Erythroblast (primary cell): ENCODE results near the gene PSMD5.

Experiments used
- DNase-seq, 2 experiments: peaks; one replicate each; lab custom pipeline; 2025; lab: John Stamatoyannopoulos, UW
- GATA1 ChIP-seq: IDR thresholded peaks from 2 replicates; pipeline ENCODE4 v1.6.1; 2011; ENCODE audit warnings: low read depth, mild to moderate bottlenecking, control low read depth, low read length, moderate library complexity
- POLR2A ChIP-seq: IDR thresholded peaks from 2 replicates; pipeline ENCODE4 v1.6.1; 2011; ENCODE audit warnings: mild to moderate bottlenecking, low read length

PSMD5 gene

DNA sequence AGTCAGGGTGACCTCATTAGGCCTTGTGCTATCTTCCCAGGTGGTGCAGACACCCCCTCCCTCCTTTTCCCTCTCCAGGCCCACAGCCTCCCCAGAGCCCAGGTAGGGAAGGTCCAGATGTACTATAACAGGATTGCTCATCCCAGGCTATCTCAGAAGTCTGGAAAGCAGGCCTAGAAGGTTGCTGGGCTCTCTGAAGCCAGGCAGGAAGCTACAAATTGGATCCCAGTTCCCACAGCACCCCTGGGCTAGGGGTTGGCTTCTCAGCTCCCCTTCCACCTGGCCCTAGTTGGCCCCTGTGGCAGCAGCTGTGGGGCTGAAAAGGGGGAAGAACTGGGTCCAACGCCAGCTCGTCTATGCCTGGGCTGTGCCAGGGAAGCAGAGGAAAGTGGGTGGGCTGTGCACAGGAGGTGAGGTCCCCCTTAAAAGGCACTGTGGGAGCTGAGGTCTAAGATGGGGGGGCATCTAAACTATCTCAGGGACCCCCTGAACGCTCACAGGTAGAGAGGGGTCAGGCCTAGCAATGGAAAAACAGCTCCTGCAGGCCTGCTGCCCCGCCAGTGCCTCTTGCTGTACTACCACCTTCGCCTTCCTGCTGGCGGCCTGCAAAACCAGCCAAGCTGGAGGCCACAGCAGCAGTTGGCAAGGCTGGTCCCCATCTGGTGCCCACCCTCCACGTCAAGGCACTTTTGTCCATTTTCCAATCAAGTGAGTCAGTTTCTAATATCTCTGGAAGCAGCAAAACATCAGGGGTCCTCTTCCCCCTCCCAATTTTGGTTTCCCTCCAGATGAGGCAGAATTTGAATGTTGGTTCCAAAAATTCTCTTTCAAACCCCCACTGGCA, 13.3 kb upstream of the PSMD5 start:
- no peak for DNase-seq
- TF ChIP-seq GATA1 (no peak), POLR2A (no peak)

DNA sequence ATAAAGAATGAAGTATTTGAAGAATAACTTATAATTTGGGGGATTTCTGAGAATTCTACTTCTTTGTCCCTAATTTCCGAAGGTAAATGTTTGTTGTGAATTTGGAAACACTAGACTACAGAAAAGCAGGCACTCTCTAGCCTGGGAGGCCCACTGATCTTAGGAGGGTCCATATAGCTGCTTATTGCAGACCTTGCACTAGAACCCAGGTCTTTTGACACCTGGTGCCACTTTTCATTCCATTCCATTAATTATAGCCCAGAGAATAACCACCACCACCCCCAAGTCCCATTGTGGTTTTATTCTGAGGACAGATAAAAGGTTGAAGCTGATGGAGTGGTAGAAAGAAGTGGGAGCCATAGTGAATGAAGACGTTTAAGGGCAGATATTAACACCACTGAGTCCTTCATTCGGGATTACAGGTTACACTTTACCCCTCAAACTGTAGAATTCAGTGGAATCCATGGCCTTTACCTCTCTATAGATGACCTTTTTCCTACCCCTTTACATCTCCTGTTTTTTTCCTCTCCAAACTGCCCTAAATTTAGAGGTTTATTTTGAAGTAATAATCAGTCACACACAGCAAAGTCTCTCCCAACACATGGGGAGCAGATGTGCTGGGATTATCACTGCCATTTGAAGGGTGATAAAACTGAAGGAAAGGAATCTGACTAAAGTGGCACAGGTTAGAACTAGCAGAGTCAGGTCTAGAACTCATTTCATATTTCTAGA, 12.0 kb upstream of the PSMD5 start:
- DNase-seq, result no peak
- no peak for TF ChIP-seq POLR2A
- no peak for TF ChIP-seq GATA1

DNA sequence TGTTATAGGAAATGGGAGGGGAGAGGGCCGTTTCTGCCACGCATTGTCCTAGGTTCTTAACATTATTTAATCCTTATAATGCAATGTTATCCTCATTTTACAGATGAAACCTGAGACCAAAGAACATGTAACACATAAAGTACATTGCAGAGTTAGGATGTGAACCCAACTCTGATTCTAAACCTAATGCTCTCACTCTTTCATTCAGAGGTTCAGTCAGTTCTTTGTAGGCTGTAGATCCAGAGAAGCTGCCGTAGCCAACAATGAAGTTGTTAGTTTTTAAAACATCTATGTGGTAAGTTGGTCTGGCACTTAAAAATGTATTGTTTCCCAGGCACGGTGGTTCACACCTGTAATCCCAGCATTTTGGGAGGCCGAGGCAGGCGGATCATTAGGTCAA, 10.5 kb upstream of the PSMD5 start:
- DNase-seq, result no peak
- no peak for TF ChIP-seq GATA1
- no peak for TF ChIP-seq POLR2A

DNA sequence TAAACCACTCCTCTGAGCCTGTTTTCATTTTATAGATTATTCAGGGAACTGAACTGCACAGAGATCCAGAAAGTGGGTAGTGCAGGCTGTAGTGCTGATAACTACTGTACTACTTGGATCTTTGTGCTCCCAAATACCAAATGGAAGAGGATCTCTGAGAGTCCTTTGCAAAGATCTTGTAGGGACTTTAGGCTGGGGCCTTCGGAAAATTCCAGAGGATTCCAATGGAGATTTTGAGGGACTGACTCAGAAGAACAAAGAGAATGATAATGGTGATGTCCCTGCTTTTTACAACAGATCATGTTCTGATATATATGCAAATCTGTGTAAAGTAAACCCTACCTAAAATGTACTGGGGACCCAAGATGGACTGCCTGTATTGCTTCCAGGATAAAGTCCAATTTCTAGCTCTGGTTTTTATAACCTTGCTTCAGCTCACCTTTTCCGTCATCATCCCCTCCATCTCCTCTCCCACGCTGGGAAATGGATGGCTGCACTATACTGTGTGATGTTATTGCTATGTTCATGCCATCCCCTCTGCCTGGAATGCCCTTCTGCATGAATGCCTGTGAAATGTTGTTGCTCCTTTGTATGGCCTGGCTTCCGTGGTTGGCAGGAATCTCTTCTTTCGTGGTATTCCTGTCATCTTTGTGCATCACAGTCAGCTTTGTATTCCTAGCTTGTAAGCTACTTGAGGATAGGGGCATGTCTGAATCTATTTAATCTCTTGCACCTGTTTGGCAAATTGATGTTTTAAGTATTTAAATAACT, 9.7 kb upstream of the PSMD5 start:
- TF ChIP-seq GATA1 (no peak), POLR2A (no peak)
- no peak for DNase-seq

DNA sequence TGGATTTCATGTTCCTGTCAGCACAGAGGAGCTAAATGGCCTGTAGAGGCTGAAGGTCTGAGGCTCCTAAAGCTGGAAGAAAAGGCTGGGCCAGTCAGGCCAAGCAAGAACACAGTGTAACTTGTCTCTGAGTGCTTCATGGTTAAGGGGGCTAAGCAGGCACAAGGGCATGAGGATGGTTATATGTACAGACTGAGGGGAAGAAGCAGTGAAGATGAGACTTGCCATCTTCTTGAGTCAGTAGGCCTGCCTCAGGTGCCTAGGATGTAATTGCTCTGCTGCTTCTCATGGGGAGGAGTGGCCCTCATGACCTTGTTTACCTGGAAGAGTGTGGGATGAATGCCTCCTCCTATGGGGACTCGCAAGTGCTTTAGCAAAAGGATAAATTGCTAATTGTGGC, 8.7 kb upstream of the PSMD5 start:
- no peak for DNase-seq
- TF ChIP-seq POLR2A (no peak), GATA1 (no peak)

DNA sequence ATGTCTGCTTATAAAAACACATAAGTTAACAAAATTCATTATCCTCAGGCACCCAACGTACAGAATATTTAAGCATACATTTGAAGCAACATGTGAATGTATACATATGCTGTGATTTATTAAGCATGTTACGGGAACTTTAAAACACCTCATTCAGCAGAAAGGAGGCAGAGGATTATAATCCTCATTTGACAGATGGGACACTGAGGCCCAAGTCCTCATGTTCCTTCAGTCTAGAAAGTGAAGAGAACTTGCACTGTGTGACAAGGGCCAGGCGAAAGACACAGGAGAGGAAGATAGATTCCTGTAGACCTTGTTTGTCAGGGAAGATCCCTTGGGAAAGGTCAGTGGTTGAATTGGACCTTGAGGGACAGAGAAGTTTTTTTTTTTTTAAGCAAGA, 7.6 kb upstream of the PSMD5 start:
- DNase-seq, result no peak
- no peak for TF ChIP-seq GATA1
- TF ChIP-seq POLR2A, result no peak

DNA sequence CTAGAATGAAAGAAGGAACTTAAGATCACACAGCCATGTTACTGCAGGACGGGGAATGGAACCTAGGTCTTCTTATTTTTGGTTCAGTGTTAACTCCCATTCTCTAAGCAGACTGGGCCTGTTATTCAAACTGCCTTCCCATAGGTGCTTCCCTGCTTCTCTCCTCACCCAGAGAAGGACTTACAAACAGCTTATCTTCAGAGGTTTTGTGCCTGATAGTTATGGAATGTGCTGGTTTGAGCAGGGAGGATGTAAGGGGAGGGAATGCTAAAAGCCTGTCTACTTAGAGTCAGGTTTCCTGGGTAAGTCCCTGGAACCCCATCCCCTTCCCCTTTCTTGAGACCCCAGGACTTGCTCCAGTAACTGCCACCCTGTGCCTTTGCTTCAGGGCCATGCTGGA, 4.2 kb upstream of the PSMD5 start:
- TF ChIP-seq GATA1, result no peak
- no peak for TF ChIP-seq POLR2A
- no peak for DNase-seq

DNA sequence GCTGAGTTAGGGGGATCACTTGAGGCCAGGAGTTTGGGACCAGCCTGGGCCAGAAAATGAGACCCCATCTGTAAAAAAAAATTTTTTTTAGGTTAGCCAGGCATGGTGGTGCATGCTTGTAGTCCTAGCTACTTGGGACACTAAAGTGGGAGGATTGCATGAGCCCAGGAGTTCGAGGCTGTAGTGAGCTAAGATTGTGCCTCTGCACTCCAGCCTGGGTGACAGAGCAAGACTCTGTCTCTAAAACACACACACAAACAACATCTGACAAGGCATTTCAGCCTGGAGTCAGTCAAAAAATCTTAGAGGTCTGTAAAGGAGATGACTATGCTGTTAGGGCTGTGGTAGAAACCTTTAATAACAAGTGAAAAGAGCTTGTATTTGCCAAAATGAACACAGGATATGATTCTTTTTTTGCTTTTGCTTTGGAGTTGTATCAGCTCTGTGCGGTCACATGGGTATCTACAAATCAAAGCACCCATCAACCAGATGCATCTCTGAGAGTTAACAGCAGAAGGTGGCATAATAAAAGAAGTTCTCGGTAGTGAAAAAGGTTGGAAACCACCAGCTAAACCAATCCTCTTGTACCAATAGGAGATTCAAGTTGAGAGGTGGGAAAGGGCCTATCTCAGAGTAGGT, 3.6 kb upstream of the PSMD5 start:
- no peak for DNase-seq
- no peak for TF ChIP-seq GATA1
- TF ChIP-seq POLR2A, result no peak

DNA sequence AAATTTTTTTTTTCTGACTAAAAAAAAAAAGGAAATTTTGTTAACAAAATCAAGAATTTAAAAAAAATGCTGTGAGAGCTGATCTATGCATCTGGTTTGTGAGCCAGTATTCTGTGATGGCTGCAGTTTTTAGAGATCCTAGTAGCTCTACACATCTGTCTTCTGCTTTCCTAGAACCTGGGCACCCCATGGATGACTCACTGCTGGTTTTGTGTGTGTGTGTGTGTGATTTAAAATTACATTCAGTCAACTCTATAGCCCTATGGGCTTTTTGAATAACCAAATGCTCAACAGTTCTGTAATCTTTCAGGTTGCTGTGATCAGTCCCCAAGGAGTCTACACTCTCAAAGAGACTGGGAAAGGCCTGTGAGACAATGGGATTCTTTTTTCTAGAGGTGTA, 2.5 kb upstream of the PSMD5 start:
- no peak for TF ChIP-seq POLR2A
- no peak for TF ChIP-seq GATA1
- no peak for DNase-seq

DNA sequence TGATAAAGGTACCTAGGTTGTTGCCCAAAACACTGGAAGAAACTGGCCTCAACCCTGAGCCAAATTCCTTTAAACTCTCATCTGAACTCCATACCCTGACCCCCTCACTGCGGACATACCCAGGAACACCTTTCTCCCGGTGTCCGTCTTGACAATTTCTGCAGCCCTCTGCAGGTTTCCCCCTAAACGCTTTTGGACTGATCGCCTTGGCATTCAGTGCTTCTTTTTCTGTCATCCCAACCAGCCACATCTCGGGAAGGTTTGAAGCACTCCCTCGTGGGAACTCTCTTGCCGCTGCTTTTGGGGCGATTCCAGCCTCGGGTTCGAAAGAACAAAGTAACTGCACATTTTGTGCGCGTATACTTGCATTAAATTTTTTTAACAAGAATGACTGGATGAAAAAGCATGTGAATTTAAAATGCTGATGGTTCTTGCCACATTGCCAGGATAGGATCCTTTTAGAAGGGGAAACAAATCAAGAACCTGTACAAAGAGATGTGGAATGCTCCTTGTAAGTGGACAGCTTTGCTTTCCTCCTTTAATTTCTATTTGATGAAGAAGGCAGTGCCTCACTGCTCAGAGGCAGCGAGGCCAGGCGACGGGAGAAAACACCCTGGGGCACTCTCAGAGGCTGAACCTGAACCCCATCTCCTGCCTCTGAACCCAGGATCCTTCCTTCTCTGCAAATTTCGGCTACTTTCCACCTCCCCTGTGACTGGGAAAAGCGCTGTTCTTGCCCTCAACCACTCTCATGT, 615 bp downstream of the PSMD5 start:
- no peak for TF ChIP-seq POLR2A
- TF ChIP-seq GATA1, result no peak
- peak in 1 of 2 experiments; percentile 61 for DNase-seq

DNA sequence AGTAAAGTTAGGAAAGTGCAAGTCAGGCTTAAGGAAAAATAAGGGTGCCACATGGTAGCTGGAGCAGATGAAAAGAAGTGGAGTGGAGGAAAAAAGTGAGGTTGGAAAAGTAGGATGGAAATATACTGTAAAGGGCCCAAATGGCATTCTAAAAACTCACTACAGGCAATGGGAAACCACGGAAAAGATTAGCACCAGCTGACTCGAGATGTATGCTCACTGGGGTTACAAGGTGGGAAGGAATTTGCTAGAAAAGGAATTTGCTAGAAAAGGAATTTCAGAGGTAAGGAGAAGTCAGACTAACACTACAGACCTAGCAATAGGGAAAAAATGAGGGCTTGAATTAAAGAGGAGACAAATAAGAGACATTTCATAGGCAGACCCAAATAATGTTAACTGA, 3.6 kb downstream of the PSMD5 start:
- TF ChIP-seq POLR2A (no peak), GATA1 (no peak)
- no peak for DNase-seq

DNA sequence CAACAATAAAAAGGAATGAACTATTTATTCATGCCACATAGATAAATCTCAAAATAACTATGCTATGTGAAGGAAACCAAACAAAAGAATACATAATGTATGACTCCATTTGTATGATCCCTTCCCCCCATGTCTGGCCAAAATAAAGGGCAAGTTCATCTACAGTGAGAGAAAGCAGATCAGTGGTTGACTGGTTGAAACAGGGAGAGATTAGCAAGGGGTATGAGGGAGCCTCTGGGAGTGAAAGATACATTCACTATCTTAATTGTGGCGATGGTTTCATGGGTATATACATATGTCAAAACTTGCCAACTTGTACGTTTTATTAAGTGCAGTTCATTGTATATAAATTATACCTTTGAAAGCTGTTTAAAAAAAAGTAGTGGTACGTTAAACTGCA, 4.8 kb downstream of the PSMD5 start:
- DNase-seq, result peak; percentile 58 to 79
- no peak for TF ChIP-seq POLR2A
- TF ChIP-seq GATA1, result no peak

DNA sequence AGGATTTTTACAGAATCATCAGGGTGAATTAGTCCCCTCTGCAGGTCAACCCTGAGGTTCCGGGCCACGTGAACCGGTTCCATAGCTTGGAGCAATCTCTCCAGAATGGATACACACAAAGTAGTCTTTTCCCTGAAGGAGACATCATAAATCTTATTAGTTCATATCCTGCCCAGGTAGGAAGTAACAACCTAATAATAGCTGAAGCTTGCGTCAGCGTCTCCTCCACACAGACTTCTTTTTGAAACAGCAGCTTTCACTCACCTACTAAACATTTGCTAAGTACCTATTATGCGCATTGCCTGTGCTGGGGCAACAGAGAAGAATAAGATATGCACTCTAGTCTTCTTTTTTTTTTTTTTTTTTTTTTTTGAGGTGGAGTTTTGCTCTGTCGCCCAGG, 9.4 kb downstream of the PSMD5 start:
- no peak for DNase-seq
- TF ChIP-seq GATA1, result no peak
- no peak for TF ChIP-seq POLR2A
